ENCODE measurements around the gene APPL1.
A peak's percentile ranks its signal among the peaks of the same experiment; 100 is the strongest.

Gene APPL1

DNA sequence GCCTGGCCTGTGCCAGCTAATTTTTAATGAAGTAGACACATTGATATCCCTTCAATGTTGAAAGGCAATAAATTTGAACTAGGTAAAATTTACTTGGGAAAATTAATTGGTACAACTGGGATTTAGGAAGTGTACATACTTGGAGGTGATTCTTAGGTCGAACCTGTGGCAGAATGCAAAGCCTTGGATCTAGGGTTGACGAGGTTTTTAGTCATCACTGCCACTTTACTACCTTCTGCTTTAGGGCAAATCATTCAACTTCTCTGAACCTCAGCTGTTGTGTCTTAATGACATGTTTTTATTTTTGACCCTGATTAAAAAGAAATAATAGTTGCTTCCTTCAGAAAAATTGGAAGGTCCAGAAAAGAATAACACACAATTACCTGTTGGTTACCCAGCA is 2.5 kb downstream of the APPL1 start:
- H3K9ac ChIP-seq (ENCODE audit: low read length) = peak overlapping the region; percentile 15
- peaks cover 4% of the 10 kb centered on the region for H3K4me1 ChIP-seq (ENCODE audit: control insufficient read depth, insufficient read depth, low read depth, low read length)
- no peaks in the 10 kb centered on the region for H3K27me3 ChIP-seq (ENCODE audit: control insufficient read depth in 1 of 2, insufficient read depth in 1 of 2, low read length in 2 of 2)
- H4K91ac ChIP-seq (ENCODE audit: low read length) = no peak overlapping the region
- no peak overlapping the region for H3K4ac ChIP-seq (ENCODE audit: low read depth in 1 of 2, low read length in 2 of 2)
- H2BK120ac ChIP-seq (ENCODE audit: low read depth, low read length) = no peak overlapping the region
- H2BK5ac ChIP-seq (ENCODE audit: low read depth, low read length, poor library complexity, severe bottlenecking) = no peak overlapping the region
- H2BK12ac ChIP-seq (ENCODE audit: low read length in 2 of 2) = no peak overlapping the region
- no peaks in the 10 kb centered on the region for H3K36me3 ChIP-seq (ENCODE audit: control insufficient read depth in 1 of 2, insufficient read depth in 2 of 2, low read depth in 1 of 2, low read length in 2 of 2)
- DNase-seq = no peak
- H3K23ac ChIP-seq (ENCODE audit: low read length in 2 of 2) = no peak overlapping the region
- H3K4me2 ChIP-seq (ENCODE audit: low read length, poor library complexity, severe bottlenecking) = no peak overlapping the region
- no peak overlapping the region for H3K4me3 ChIP-seq (ENCODE audit: insufficient read depth in 1 of 2, low read depth in 1 of 2, low read length in 2 of 2)
- H3K9me3 ChIP-seq (ENCODE audit: control insufficient read depth, low read length) = no peaks in the 10 kb centered on the region
- WGBS = 100% methylated on average over 1 of the region's 2 CpGs
- no peak overlapping the region for H2BK15ac ChIP-seq (ENCODE audit: low read depth, poor library complexity, severe bottlenecking)
- no peak overlapping the region for H3K18ac ChIP-seq (ENCODE audit: low read depth in 1 of 2, low read length in 2 of 2)
- no peak overlapping the region for H3K27ac ChIP-seq (ENCODE audit: low read length, poor library complexity, severe bottlenecking)
- H4K8ac ChIP-seq (ENCODE audit: low read length) = no peak overlapping the region
- no peak overlapping the region for H2AFZ ChIP-seq (ENCODE audit: low read depth, low read length)
- peaks cover 12% of the 10 kb centered on the region for H3K79me1 ChIP-seq (replicated peaks; ENCODE audit: low read length, poor library complexity, severe bottlenecking)
- no peak overlapping the region for H3K14ac ChIP-seq (ENCODE audit: low read length in 2 of 2)
- H2AK5ac ChIP-seq (ENCODE audit: low read length, severe bottlenecking) = no peak overlapping the region

DNA sequence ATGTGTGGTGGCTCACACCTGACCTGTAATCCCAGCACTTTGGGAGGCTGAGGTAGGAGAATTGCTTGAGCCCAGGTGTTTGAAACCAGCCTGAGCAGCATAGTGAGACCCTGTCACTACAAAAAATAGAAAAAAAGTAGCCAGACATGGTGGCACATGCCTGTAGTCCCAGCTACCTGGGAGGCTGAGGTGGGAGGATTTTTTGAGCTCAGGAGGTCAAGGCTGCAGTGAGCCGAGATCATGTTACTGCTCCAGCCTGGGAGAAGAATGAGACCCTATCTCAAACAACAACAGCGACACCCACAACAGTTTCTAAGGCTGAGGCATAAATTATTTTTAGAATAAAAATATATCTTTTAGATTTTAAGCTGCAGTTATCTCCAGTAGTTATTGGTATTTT is 6.3 kb downstream of the APPL1 start:
- H3K23ac ChIP-seq (ENCODE audit: low read length in 2 of 2) = no peak overlapping the region
- H3K9ac ChIP-seq (ENCODE audit: low read length) = no peak overlapping the region
- H3K36me3 ChIP-seq (ENCODE audit: control insufficient read depth in 1 of 2, insufficient read depth in 2 of 2, low read depth in 1 of 2, low read length in 2 of 2) = peaks cover 0 to 18% of the 10 kb centered on the region in 2 experiments
- H3K14ac ChIP-seq (ENCODE audit: low read length in 2 of 2) = no peak overlapping the region
- H3K18ac ChIP-seq (ENCODE audit: low read depth in 1 of 2, low read length in 2 of 2) = no peak overlapping the region
- H3K27ac ChIP-seq (ENCODE audit: low read length, poor library complexity, severe bottlenecking) = no peak overlapping the region
- no peak overlapping the region for H2BK5ac ChIP-seq (ENCODE audit: low read depth, low read length, poor library complexity, severe bottlenecking)
- no peaks in the 10 kb centered on the region for H3K27me3 ChIP-seq (ENCODE audit: control insufficient read depth in 1 of 2, insufficient read depth in 1 of 2, low read length in 2 of 2)
- H2BK15ac ChIP-seq (ENCODE audit: low read depth, poor library complexity, severe bottlenecking) = no peak overlapping the region
- no peak overlapping the region for H4K91ac ChIP-seq (ENCODE audit: low read length)
- no peak overlapping the region for H2AFZ ChIP-seq (ENCODE audit: low read depth, low read length)
- no CpG with 5 or more reads among the region's 2 CpGs for WGBS
- no peak overlapping the region for H3K4me2 ChIP-seq (ENCODE audit: low read length, poor library complexity, severe bottlenecking)
- no peak overlapping the region for H3K4me3 ChIP-seq (ENCODE audit: insufficient read depth in 1 of 2, low read depth in 1 of 2, low read length in 2 of 2)
- H3K4ac ChIP-seq (ENCODE audit: low read depth in 1 of 2, low read length in 2 of 2) = no peak overlapping the region
- DNase-seq = no peak
- H4K8ac ChIP-seq (ENCODE audit: low read length) = no peak overlapping the region
- peaks cover 4% of the 10 kb centered on the region for H3K4me1 ChIP-seq (ENCODE audit: control insufficient read depth, insufficient read depth, low read depth, low read length)
- H3K9me3 ChIP-seq (ENCODE audit: control insufficient read depth, low read length) = no peaks in the 10 kb centered on the region
- peaks cover 13% of the 10 kb centered on the region for H3K79me1 ChIP-seq (replicated peaks; ENCODE audit: low read length, poor library complexity, severe bottlenecking)
- H2AK5ac ChIP-seq (ENCODE audit: low read length, severe bottlenecking) = no peak overlapping the region
- no peak overlapping the region for H2BK120ac ChIP-seq (ENCODE audit: low read depth, low read length)
- no peak overlapping the region for H2BK12ac ChIP-seq (ENCODE audit: low read length in 2 of 2)

DNA sequence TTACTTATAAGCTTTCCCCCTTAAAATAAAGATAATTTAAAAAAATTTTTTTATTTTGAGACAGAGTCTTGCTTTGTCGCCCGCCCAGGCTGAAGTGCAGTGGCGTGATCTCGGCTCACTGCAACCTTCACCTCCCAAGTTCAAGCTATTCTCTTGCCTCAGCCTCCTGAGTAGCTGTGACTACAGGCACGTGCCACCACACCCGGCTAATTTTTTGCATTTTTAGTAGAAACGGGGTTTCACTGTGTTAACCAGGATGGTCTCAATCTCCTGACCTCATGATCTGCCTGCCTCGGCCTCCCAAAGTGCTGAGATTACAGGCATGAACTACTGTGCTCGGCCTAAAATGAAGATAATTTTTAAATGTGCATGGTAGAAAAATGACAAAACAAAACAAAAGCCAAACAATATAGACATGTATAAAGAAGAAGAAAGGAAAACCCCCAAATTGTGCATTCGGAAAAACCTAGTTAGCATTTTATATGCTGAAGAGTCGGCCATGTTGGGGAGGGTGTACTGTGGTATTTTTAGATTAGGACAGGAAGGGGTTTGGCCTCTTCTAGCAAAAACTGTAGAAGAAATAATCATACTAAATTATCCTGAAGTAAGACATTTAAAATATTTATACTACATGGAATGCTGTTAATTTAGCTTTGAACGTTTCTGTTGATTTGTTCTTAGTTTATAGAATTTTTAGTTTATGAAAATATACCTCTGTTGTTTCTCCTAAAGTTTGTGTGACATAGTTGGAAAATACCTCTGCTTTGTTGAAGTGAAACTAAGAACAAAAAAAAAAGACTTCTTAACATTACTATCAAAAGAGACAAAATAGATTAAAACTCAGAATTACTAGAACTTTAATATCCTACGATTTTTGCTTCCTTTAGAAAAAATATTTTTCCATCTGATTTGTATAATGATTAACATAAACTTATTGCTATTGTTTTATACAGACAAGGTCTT is 7.4 kb downstream of the APPL1 start:
- no peaks in the 10 kb centered on the region for H3K4me1 ChIP-seq (ENCODE audit: control insufficient read depth, insufficient read depth, low read depth, low read length)
- H2BK15ac ChIP-seq (ENCODE audit: low read depth, poor library complexity, severe bottlenecking) = no peak overlapping the region
- H3K4me2 ChIP-seq (ENCODE audit: low read length, poor library complexity, severe bottlenecking) = no peak overlapping the region
- H4K8ac ChIP-seq (ENCODE audit: low read length) = no peak overlapping the region
- peaks cover 0 to 29% of the 10 kb centered on the region in 2 experiments for H3K36me3 ChIP-seq (ENCODE audit: control insufficient read depth in 1 of 2, insufficient read depth in 2 of 2, low read depth in 1 of 2, low read length in 2 of 2)
- H2AK5ac ChIP-seq (ENCODE audit: low read length, severe bottlenecking) = no peak overlapping the region
- H2BK12ac ChIP-seq (ENCODE audit: low read length in 2 of 2) = no peak overlapping the region
- DNase-seq = no peak
- WGBS = 98% methylated on average over 10 of the region's 13 CpGs
- no peak overlapping the region for H3K27ac ChIP-seq (ENCODE audit: low read length, poor library complexity, severe bottlenecking)
- H2AFZ ChIP-seq (ENCODE audit: low read depth, low read length) = no peak overlapping the region
- H3K4me3 ChIP-seq (ENCODE audit: insufficient read depth in 1 of 2, low read depth in 1 of 2, low read length in 2 of 2) = no peak overlapping the region
- no peak overlapping the region for H2BK120ac ChIP-seq (ENCODE audit: low read depth, low read length)
- H3K79me1 ChIP-seq (replicated peaks; ENCODE audit: low read length, poor library complexity, severe bottlenecking) = peaks cover 14% of the 10 kb centered on the region
- H3K14ac ChIP-seq (ENCODE audit: low read length in 2 of 2) = no peak overlapping the region
- H3K9me3 ChIP-seq (ENCODE audit: control insufficient read depth, low read length) = no peaks in the 10 kb centered on the region
- H3K9ac ChIP-seq (ENCODE audit: low read length) = no peak overlapping the region
- H4K91ac ChIP-seq (ENCODE audit: low read length) = no peak overlapping the region
- H3K27me3 ChIP-seq (ENCODE audit: control insufficient read depth in 1 of 2, insufficient read depth in 1 of 2, low read length in 2 of 2) = no peaks in the 10 kb centered on the region
- H2BK5ac ChIP-seq (ENCODE audit: low read depth, low read length, poor library complexity, severe bottlenecking) = no peak overlapping the region
- no peak overlapping the region for H3K18ac ChIP-seq (ENCODE audit: low read depth in 1 of 2, low read length in 2 of 2)
- no peak overlapping the region for H3K4ac ChIP-seq (ENCODE audit: low read depth in 1 of 2, low read length in 2 of 2)
- no peak overlapping the region for H3K23ac ChIP-seq (ENCODE audit: low read length in 2 of 2)

DNA sequence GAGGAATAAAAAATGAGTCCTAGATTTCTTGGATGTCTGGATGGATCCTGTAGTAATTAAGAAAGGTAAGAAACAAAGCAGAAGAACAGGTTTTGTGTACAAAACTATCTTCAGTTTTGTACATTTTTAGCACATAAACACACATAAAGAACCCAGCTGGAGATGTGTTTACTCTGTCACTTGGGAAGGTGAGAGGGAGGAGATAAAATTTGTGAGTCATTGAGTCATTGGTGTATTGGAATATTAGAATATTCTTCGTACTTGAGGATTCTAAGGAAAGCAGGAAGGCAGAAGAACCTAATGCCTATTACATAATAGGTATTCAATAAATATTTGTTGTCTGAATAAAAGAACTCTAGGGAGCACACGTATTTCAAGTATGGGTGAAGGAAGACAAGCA is 17.4 kb downstream of the APPL1 start:
- Histone ChIP-seq H3K4ac (ENCODE audit: low read depth in 1 of 2, low read length in 2 of 2) (no peak overlapping the region), H4K8ac (ENCODE audit: low read length) (no peak overlapping the region), H3K9me3 (ENCODE audit: control insufficient read depth, low read length) (no peaks in the 10 kb centered on the region), H3K36me3 (ENCODE audit: control insufficient read depth in 1 of 2, insufficient read depth in 2 of 2, low read depth in 1 of 2, low read length in 2 of 2) (peaks cover 6 to 100% of the 10 kb centered on the region in 2 experiments), H3K4me3 (ENCODE audit: insufficient read depth in 1 of 2, low read depth in 1 of 2, low read length in 2 of 2) (no peak overlapping the region), H2AFZ (ENCODE audit: low read depth, low read length) (no peak overlapping the region), H2BK5ac (ENCODE audit: low read depth, low read length, poor library complexity, severe bottlenecking) (no peak overlapping the region), H2BK120ac (ENCODE audit: low read depth, low read length) (no peak overlapping the region), H2AK5ac (ENCODE audit: low read length, severe bottlenecking) (no peak overlapping the region), H4K91ac (ENCODE audit: low read length) (no peak overlapping the region), H3K4me2 (ENCODE audit: low read length, poor library complexity, severe bottlenecking) (no peak overlapping the region), H3K79me1 (replicated peaks; ENCODE audit: low read length, poor library complexity, severe bottlenecking) (peaks cover 5% of the 10 kb centered on the region), H3K27me3 (ENCODE audit: control insufficient read depth in 1 of 2, insufficient read depth in 1 of 2, low read length in 2 of 2) (no peaks in the 10 kb centered on the region), H3K9ac (ENCODE audit: low read length) (no peak overlapping the region), H3K23ac (ENCODE audit: low read length in 2 of 2) (no peak overlapping the region), H2BK15ac (ENCODE audit: low read depth, poor library complexity, severe bottlenecking) (no peak overlapping the region), H2BK12ac (ENCODE audit: low read length in 2 of 2) (no peak overlapping the region), H3K14ac (ENCODE audit: low read length in 2 of 2) (no peak overlapping the region), H3K27ac (ENCODE audit: low read length, poor library complexity, severe bottlenecking) (no peak overlapping the region), H3K4me1 (ENCODE audit: control insufficient read depth, insufficient read depth, low read depth, low read length) (no peaks in the 10 kb centered on the region), H3K18ac (ENCODE audit: low read depth in 1 of 2, low read length in 2 of 2) (no peak overlapping the region)
- no peak for DNase-seq
- WGBS = 83% methylated on average over 1 of the region's 2 CpGs
